Adipose tissue (tissue), 3 donors: ENCODE measurements around the gene SDK2. TPM values are rescaled to one million over a fixed set of nuclear protein-coding genes. Genes with fewer than 3 reads are reported as not detected.

Experiments
- H3K27ac ChIP-seq: one replicate; pipeline ENCODE4 v1.5.1; 2013; ENCODE audit warnings: low read depth, low read length
- WGBS, 3 donors: extraction: QIAGEN DNeasy Blood & Tissue Kit; methylation state at CpG; one replicate each; pipeline ENCODE4 v1.1.7; 2013; 5-methylcytosine and 5-hydroxymethylcytosine counted together
- polyA plus RNA-seq, 3 donors: library from polyadenylated mRNA; stranded (reverse); fragments of 200-250 nt; gene quantifications; one replicate each; pipeline ENCODE4 v1.2.3, GENCODE V29; 2013
- donor health status: healthy with polysubstance abuse.
- donor health status: Bipolar disorder and iron deficiency.
- donor health status: healthy.

The SDK2 gene
- polyA plus RNA-seq, 3 donors = 0.08 to 0.22 (median 0.15) TPM

DNA sequence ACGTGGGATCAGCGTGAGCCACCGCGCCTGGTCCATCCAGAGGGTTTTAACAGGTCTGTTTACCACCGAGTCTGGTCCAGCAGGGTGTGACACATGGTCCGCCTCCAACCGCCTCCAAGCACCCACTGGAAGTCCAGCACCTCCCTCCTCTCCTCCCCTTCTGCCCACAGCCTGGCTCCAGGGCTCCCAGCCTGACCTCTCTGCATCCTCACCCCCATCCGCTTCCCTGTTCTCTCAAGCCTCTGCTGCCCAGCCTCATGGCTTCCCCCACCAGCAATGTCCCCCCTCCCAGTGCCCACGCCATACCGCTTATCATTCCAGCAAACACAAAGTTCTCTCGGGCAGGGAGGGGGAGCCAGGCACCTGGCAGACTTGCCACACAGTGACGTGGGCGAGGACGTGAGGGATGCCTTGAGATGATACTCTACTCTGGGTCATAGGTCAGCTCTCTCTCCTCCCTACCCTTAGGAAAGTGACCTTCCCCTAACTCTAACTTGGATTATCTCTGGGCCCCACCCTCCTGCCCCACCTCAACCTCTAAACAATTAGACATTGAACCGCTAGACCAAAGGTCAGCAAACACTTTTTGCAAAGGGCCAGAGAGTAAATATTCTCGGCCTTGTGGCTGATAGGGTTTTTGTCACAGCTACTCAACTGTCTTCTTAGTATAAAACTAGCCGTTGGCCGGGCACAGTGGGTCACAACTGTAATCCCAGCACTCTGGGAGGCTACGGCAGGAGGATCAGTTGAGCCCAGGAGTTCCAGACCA is 355.5 kb downstream of the SDK2 start:
- 23 to 62% (median 59%) methylated on average over 18 to 19 of the region's 19 CpGs for WGBS, 3 donors
- H3K27ac ChIP-seq = peak overlapping the region; percentile 31

DNA sequence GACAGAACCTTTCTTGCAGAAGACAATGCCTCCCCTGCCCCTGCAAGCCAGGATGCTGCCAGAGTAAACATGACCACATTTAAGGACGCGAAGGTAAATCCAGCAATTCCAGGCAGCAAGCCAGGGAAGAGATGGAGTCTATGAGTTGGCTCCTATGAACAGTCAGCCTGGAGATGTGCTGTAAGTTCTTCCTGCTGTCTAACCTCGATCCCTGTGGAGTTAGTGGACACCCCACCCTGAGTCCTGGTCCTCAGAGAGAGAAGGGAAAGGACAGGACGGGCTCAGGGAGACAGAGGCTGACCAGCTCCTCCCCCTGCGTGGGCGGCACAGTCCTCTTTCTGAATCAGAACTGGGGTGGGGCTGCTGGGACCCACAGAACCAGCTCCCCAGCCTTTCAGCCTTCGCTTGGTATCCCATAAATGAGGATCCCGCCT is 357.4 kb downstream of the SDK2 start:
- WGBS, 3 donors = 53 to 70% (median 59%) methylated on average over 8 of the region's 8 CpGs
- H3K27ac ChIP-seq = no peak overlapping the region

DNA sequence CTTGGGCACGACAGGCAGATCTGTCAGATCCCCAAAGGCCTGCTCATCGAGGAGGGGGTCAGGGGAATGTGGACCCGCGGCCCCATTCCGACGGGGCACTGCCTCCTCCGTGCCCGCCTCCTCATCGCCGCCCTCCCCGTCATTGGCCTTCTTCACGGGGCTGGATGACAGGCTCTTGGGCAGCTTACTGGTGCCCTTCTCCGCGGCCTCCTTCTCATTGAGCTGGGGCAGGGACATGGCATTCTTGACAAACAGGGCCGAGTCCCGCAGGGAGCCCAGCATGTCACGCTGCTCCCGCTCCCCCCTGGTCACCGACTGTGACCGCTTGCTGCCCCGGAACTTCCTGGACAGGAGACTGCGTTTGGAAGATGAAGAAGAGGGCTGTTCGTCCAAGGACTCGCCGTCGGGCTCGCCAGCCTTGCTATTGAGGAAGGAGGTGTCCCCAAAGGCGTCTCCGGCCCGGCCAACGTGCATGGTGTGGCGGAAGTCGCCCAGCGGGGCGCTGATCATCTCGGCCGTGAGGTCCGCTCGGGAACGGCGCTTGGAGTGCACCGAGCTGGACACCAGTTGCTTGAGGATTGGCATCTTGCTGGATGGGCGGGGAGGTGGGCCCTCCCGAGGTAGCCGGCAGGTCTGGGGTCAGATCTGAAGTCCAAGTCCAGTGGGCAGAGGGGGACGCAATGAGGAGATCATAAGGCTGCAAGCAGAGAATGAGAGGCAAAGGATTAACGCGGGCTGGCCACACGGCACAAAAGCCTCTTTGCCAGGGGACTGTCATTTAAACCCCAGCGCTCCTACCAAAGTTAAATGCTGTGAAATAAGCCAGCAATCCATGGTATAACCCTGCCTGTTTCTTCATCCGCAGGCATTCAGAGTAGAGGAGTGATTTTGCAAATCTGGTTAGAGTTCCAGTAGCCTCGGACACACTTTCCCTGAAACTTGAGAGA is 358.1 kb downstream of the SDK2 start:
- no peak overlapping the region for H3K27ac ChIP-seq
- 72 to 80% (median 80%) methylated on average over 50 to 52 of the region's 52 CpGs for WGBS, 3 donors

DNA sequence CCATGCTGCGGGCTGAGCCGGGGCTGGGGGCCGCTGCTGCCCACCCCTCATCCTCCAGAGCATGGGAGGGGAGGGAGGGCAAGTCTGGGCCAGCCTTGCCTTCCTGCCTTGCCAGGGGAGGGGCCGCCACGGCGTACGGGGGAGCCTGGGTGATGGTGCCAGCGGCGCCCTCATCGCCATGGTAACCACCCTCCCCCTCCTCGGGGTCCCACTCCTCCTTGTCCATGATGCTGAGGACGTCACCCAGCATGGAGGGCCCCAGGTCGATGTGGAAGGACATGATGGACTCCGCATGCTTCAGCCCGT is 358.7 kb downstream of the SDK2 start:
- 56 to 86% (median 73%) methylated on average over 12 to 15 of the region's 15 CpGs for WGBS, 3 donors
- H3K27ac ChIP-seq = no peak overlapping the region

DNA sequence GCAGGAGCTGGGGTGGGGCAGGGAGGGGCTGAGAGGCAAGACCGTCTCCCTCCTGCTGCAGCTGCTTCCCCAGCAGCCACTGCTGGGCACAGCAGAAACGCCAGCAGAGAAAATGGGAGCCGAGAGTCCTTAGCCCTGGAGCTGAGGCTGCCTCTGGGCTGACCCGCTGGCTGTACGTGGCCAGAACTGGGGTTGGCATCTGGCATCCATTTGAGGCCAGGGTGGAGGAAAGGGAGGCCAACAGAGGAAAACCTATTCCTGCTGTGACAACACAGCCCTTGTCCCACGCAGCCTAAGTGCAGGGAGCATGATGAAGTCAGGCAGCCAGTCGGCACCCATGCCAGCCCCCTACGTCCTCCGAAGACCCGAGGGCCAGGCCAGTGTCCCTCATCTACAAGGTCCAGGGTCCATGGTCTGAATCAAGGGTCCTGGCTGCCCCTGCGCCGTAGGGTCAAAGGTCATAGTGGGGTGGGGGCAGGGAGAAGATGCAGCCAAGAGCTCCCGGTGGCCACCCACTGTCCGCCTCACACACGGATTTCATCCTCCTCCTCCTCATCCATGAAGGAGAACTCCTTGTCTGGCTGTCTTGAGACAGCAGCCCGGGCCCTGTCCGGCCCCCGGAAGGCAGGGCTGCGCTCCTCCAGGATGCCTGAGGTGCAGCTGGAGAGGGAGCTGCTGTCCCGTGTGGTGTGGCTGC is 359.2 kb downstream of the SDK2 start:
- no peak overlapping the region for H3K27ac ChIP-seq

More for the DNA sequence above, 359.2 kb downstream of the SDK2 start:
- WGBS, 3 donors = 67 to 81% (median 72%) methylated on average over 16 to 20 of the region's 20 CpGs
